ENCODE measurements around the gene PNPLA2. TPM values are rescaled to one million over a fixed set of nuclear protein-coding genes. Genes with fewer than 3 reads are reported as not detected.

The PNPLA2 gene
- total RNA-seq, 4 donors from 2014 or later: 256 to 543 (median 355) TPM

DNA sequence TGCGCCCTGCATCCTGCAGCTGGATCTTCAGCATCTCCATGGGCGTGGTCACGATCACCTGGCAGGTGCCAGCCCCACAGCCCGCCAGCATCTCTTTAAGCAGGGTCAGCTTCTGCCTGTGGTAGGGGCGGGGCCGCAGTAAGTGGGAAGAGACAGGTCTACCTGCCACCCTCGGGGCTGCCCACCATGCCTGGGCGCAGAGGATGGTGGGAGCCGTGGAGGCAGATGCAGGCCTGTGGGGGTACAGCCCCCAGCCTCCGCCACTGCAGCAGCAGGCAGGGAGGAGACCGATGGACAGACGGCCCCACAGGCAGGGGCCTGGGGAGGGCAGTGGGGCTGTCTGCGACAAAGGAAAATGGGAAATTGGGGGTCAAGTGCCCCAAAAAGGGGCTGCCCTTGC lies 25.8 kb upstream of the PNPLA2 start:
- ATAC-seq (ENCODE audit: low FRiP score): no peak
- no peak for DNase-seq (ENCODE audit: low spot score)
- TF ChIP-seq CTCF (IDR thresholded peaks at IDR 0.05): no peak

GRCh38 chr11:793556-793955 lies 25.2 kb upstream of the PNPLA2 start:
- TF ChIP-seq CTCF (IDR thresholded peaks at IDR 0.05): no peak
- ATAC-seq (ENCODE audit: low FRiP score) (no peak), DNase-seq (ENCODE audit: low spot score) (no peak)

- TF ChIP-seq CTCF (IDR thresholded peaks at IDR 0.05): no peak
- no peak for ATAC-seq (ENCODE audit: low FRiP score)
- no peak for DNase-seq (ENCODE audit: low spot score)
These were observed 24.5 kb upstream of the PNPLA2 start for GRCh38 chr11:794013-794765.

DNA sequence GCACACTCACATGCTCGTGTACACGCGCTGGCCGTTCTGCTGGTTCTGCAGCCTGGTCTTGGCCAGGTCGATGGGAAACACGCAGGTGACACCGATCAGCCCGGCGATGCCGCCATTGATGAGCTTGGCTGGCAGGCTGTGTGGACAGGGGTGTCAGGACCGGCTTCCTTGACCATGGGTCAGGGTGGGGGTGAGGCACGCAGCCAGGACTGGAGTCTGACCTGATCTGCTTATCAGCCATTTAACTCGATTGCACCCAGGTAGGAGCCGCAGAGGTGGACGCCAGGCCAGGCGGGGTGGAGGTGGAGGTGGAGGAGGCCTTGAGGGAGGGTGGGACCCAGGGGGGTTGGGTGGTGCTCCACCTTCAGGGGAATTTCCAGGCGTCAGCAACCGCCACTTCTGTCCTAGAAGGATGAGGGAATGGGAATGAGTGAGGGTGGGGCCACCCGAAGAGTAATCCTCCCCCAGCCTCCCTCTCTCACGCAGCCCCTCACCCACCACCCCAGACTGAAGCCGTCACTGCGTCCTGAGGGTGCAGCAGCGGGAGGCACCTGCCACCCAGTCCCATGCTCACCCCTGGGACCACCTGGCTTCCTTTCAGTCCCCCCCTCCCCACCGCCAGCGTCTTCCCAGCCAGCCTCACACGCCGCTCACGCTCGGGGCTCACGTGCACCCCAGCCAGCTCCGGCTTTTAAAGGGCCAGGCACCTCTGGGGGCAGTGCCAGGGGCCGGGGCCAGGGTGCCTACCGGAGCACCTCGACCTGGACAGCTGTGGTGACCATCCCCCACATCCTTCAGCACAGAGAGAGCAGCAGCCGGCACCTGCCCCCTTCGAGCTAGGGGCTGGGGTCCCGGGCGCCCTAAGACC lies 23.7 kb upstream of the PNPLA2 start:
- ATAC-seq (ENCODE audit: low FRiP score): peak; percentile 7
- TF ChIP-seq CTCF (IDR thresholded peaks at IDR 0.05): no peak
- DNase-seq (ENCODE audit: low spot score): no peak

DNA sequence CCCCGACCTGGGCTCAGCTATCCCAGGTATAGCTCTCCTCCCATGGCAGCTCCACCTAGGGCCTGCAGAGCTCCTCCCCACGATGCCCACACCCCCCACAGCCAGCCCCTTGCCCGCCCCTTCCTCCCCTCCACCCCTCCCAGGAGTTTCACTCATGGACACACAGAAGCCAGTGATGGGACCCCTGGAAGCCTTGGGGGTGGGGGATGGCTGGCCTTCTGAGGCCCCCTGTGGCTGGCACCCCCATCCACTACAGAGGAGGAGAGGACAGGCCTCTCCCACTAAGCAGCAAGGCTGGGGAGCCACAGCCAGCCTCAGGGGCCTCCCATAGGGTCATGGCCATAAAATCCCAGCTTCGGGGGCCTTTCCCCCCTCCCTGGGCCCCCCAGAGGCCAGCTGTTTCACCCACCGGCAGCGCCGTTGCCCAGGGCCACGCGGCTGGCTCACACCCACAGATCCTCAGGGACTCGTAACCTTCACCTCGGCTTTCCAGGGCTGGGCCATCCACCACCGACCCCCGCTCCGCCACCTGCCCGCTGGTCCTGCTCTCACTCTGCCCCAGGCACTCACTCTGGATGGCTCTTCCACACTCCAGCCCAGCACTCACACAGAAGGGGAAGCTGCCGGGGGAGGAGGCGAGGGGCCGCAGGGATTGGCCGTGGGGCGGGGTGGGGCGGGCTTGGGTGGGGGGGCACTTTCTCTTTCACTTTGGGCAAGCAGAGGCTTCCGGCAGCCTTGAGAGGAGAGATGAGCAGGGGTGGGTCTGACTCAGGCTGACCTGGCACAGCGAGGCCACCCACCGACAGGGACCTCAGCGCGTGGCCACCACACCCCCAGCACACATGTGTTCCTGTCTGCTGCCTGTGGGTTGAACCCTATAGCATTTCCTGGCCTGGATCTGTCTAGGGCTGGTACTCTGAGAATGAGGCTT lies 22.8 kb upstream of the PNPLA2 start:
- no peak for TF ChIP-seq CTCF (IDR thresholded peaks at IDR 0.05)
- peak; percentile 63 for ATAC-seq (ENCODE audit: low FRiP score)
- no peak for DNase-seq (ENCODE audit: low spot score)

- TF ChIP-seq CTCF (IDR thresholded peaks at IDR 0.05): no peak
- DNase-seq (ENCODE audit: low spot score): no peak
- ATAC-seq (ENCODE audit: low FRiP score): no peak
These were observed 22.0 kb upstream of the PNPLA2 start for GRCh38 chr11:796565-797295.
